Kidney (tissue), 14 donors: ENCODE measurements around the gene PLTP. TPM values are rescaled to one million over a fixed set of nuclear protein-coding genes. Genes with fewer than 3 reads are reported as not detected.

ENCODE experiments used
- DNase-seq, 5 donors: peaks; one replicate each; pipeline ENCODE4 v3.0.0-alpha.2; 2013 to 2020
- FAIRE-seq: peaks from 2 replicates; lab custom pipeline; 2012; peaks lifted over from hg19 to GRCh38; lab: Jason Lieb, UNC
- H3K27ac ChIP-seq, 2 donors: one replicate each; pipeline ENCODE4 v1.7.0; 2013; ENCODE audit warnings: low read depth in 2 of 2, low read length in 2 of 2, inconsistent platforms in 1 of 2
- H3K27me3 ChIP-seq: one replicate; pipeline ENCODE4 v1.7.1; 2013; ENCODE audit warnings: low read length, inconsistent platforms; ENCODE audit not compliant: control insufficient read depth, insufficient read depth
- H3K36me3 ChIP-seq, 3 donors: one replicate each; pipeline versions ENCODE4 v1.7.0 to v1.7.1; 2013; ENCODE audit warnings: low read length in 3 of 3, control low read depth in 1 of 3, inconsistent platforms in 1 of 3; ENCODE audit not compliant: insufficient read depth in 3 of 3, control insufficient read depth in 2 of 3
- H3K4me1 ChIP-seq, 3 donors: one replicate each; pipeline versions ENCODE4 v1.7.0 to v1.7.1; 2013; ENCODE audit warnings: low read length in 3 of 3, inconsistent platforms in 1 of 3, low read depth in 1 of 3; ENCODE audit not compliant: control insufficient read depth in 2 of 3, insufficient read depth in 2 of 3
- H3K4me3 ChIP-seq, 3 donors: one replicate each; pipeline versions ENCODE4 v1.7.0 to v1.8.1; 2013; ENCODE audit warnings: low read length in 3 of 3, control low read depth in 1 of 3, inconsistent platforms in 1 of 3
- H3K9ac ChIP-seq, 3 donors: one replicate each; pipeline versions ENCODE4 v1.7.0 to v1.7.1; 2013; ENCODE audit warnings: low read length in 3 of 3, control low read depth in 1 of 3, inconsistent platforms in 1 of 3
- H3K9me3 ChIP-seq, 3 donors: one replicate each; pipeline versions ENCODE4 v1.7.0 to v1.7.1; 2013; ENCODE audit warnings: low read length in 3 of 3, control low read depth in 1 of 3, inconsistent platforms in 1 of 3; ENCODE audit not compliant: control insufficient read depth in 2 of 3, insufficient read depth in 1 of 3
- CTCF ChIP-seq: IDR thresholded peaks from 3 replicates; pipeline ENCODE4 v1.5.1; 2012; ENCODE audit warnings: mild to moderate bottlenecking, moderate library complexity, borderline replicate concordance; ENCODE audit not compliant: insufficient read depth; ENCODE audit errors: extremely low read depth
- intact Hi-C: fragments of 100-400 bp; cut with DNase I; formaldehyde crosslinking; loops from one replicate; pipeline ENCODE4 v1.11.1; 2022
- polyA plus RNA-seq: library from polyadenylated mRNA; stranded (reverse); fragments of 350-450 nt; fragmentation: Illumina TruSeq; extraction: RNeasy Lipid Tissue Mini Kit (QIAGEN cat#74804); gene quantifications from one replicate; pipeline ENCODE4 v1.2.3, GENCODE V29; 2014; ENCODE audit warnings: low read depth, low replicate concordance; ENCODE audit not compliant: insufficient read depth
- total RNA-seq: library from RNA; stranded (reverse); fragmentation: NEBNext Ultra II Directional; extraction: Animal tissue kit (Norgen Biotek cat#: 25700); gene quantifications from one replicate; pipeline ENCODE4 v1.2.1, GENCODE V29; 2021
- donor health status: control.
- donor health status: control.
- donor health status: control.
- donor health status: control.
- donor health status: control.
- donor health status: DM: yes; HTN: yes; CAD: no.
- donor health status: Normal renal cell carcinoma (clear cell type).

The PLTP gene
- total and polyA plus RNA-seq, 2 donors from 2014 or later: 345 to 790 TPM

DNA sequence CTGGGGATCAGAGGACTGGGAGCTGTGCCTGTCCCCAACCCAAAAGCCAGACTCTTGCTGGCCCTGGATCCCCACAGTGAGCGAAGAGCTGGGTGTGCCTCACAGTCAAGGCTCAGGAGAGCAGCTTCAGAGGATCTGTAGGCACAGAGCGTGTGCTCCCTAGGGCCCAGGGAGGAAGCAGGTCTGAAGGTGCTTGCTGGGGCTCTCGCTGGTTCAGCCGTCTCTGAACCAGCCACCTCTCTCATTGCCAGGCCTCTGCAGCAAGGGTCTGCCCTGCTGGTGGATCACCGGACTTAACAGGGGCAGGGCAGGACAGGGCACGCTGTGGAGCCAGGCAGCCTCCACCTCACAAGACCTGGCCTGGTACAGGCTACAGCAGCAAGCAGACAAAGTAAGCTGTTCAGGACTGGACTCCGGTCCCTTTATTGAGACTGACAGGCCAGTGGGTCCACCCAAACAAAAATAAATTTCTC, 36.3 kb upstream of the PLTP start:
- no peak overlapping the region for H3K4me3 ChIP-seq
- H3K4me1 ChIP-seq: no peaks in the 10 kb centered on the region
- H3K36me3 ChIP-seq: peaks cover 9 to 83% (median 60%) of the 10 kb centered on the region in 3 donors
- H3K9me3 ChIP-seq: no peaks in the 10 kb centered on the region
- no peak overlapping the region for H3K9ac ChIP-seq
- peak in 1 of 5 donors; percentile 62 for DNase-seq
- no peak overlapping the region for H3K27ac ChIP-seq
- no peak for FAIRE-seq
- no peaks in the 10 kb centered on the region for H3K27me3 ChIP-seq
- intact Hi-C loops: loop anchor here (10.0 kb wide), 1 partner anchor 143 kb away; no protein-coding TSS in a partner anchor
- no peak for TF ChIP-seq CTCF

- Histone ChIP-seq H3K27ac (no peak overlapping the region), H3K4me3 (no peak overlapping the region), H3K4me1 (no peaks in the 10 kb centered on the region), H3K9ac (no peak overlapping the region), H3K27me3 (no peaks in the 10 kb centered on the region), H3K9me3 (no peaks in the 10 kb centered on the region), H3K36me3 (peaks cover 13 to 80% (median 55%) of the 10 kb centered on the region in 3 donors)
- FAIRE-seq (no peak), DNase-seq (peak in 1 of 5 donors; percentile 80)
- intact Hi-C loops: loop anchor here (10.0 kb wide), 1 partner anchor 142 kb away; no protein-coding TSS in a partner anchor
- no peak for TF ChIP-seq CTCF
Measured at GRCh38 chr20:45947110-45947866, 35.3 kb upstream of the PLTP start.

- H3K27ac ChIP-seq: peak overlapping the region; percentile 13 to 49
Measured at GRCh38 chr20:45946149-45946970, 34.4 kb upstream of the PLTP start.

More at GRCh38 chr20:45946149-45946970, 34.4 kb upstream of the PLTP start:
- no peak for TF ChIP-seq CTCF
- peaks cover 13 to 70% (median 48%) of the 10 kb centered on the region in 3 donors for H3K36me3 ChIP-seq
- intact Hi-C loops: loop anchor here (10.0 kb wide), 1 partner anchor 142 kb away; no protein-coding TSS in a partner anchor
- DNase-seq (peak in 1 of 5 donors; percentile 73), FAIRE-seq (no peak)
- H3K4me3 ChIP-seq: no peak overlapping the region
- no peaks in the 10 kb centered on the region for H3K9me3 ChIP-seq
- no peak overlapping the region for H3K9ac ChIP-seq
- no peaks in the 10 kb centered on the region for H3K27me3 ChIP-seq
- H3K4me1 ChIP-seq: no peaks in the 10 kb centered on the region
